GM23338 (cell line): ENCODE data around the gene SPAG16. TPM values are rescaled to one million over a fixed set of nuclear protein-coding genes. Genes with fewer than 3 reads are reported as not detected.

Source experiments
- ATAC-seq: fragments of 200-7000 bp; cut with Tn5 transposase; 3 replicates; pipeline ENCODE4 v1.9.1; 2020
- DNase-seq: peaks from one replicate; pipeline ENCODE4 v3.0.0-alpha.2; 2015; ENCODE audit warnings: low spot score
- H2AFZ ChIP-seq: fragments of 200-600 bp; sonication (generic); 2 replicates; pipeline ENCODE4 v1.8.0; 2016; ENCODE audit warnings: antibody characterized with exemption, mild to moderate bottlenecking, moderate library complexity
- H3F3A ChIP-seq: fragments of 200-600 bp; sonication (generic); replicated peaks from 2 replicates; pipeline ENCODE4 v1.8.0; 2017; ENCODE audit warnings: antibody characterized with exemption, mixed run types, low read depth
- H3K27ac ChIP-seq: fragments of 200-600 bp; sonication (generic); 2 replicates; pipeline ENCODE4 v1.6.1; 2016; ENCODE audit warnings: low read depth
- H3K27me3 ChIP-seq: fragments of 200-600 bp; sonication (generic); 2 replicates; pipeline ENCODE4 v1.8.0; 2016; ENCODE audit warnings: mild to moderate bottlenecking, mixed run types, moderate library complexity; ENCODE audit not compliant: insufficient read depth
- H3K36me3 ChIP-seq: fragments of 200-600 bp; sonication (generic); 2 replicates; pipeline ENCODE4 v1.8.0; 2016; ENCODE audit warnings: mild to moderate bottlenecking; ENCODE audit not compliant: insufficient read depth
- H3K4me1 ChIP-seq: fragments of 200-600 bp; sonication (generic); 2 replicates; pipeline ENCODE4 v1.8.0; 2016; ENCODE audit warnings: mild to moderate bottlenecking, moderate library complexity; ENCODE audit not compliant: insufficient read depth
- H3K4me2 ChIP-seq: fragments of 200-600 bp; sonication (generic); 2 replicates; pipeline ENCODE4 v1.7.1; 2017; ENCODE audit warnings: mixed run types
- H3K4me3 ChIP-seq: fragments of 200-600 bp; sonication (generic); 2 replicates; pipeline ENCODE4 v1.6.1; 2016; ENCODE audit warnings: mixed run types
- H3K79me2 ChIP-seq: fragments of 200-600 bp; sonication (generic); replicated peaks from 2 replicates; pipeline ENCODE4 v1.8.0; 2017; ENCODE audit warnings: mild to moderate bottlenecking; ENCODE audit not compliant: insufficient read depth
- H3K9me2 ChIP-seq: fragments of 200-600 bp; sonication (generic); 2 replicates; pipeline ENCODE4 v1.8.0; 2017; ENCODE audit not compliant: insufficient read depth
- H4K20me1 ChIP-seq: fragments of 200-600 bp; sonication (generic); replicated peaks from 2 replicates; pipeline ENCODE4 v1.8.0; 2017; ENCODE audit warnings: mild to moderate bottlenecking; ENCODE audit not compliant: insufficient read depth
- H3K27ac Mint-ChIP-seq: 2 replicates; pipeline ENCODE4 v1.8.0; 2020; ENCODE audit warnings: inconsistent platforms, mild to moderate bottlenecking, moderate library complexity, mixed read lengths
- H3K27me3 Mint-ChIP-seq: 3 replicates; pipeline ENCODE4 v1.8.0; 2022; ENCODE audit warnings: low read depth, mild to moderate bottlenecking, moderate library complexity, mixed read lengths, inconsistent platforms; ENCODE audit not compliant: insufficient read depth, poor library complexity
- H3K36me3 Mint-ChIP-seq: 3 replicates; pipeline ENCODE4 v1.8.0; 2021; ENCODE audit warnings: low read depth, mild to moderate bottlenecking, inconsistent platforms, moderate library complexity, mixed read lengths
- H3K4me1 Mint-ChIP-seq: 3 replicates; pipeline ENCODE4 v1.8.0; 2020; ENCODE audit warnings: mild to moderate bottlenecking, inconsistent platforms, mixed read lengths
- H3K4me3 Mint-ChIP-seq: 3 replicates; pipeline ENCODE4 v1.8.0; 2021; ENCODE audit warnings: moderate library complexity, mild to moderate bottlenecking, inconsistent platforms, mixed read lengths
- H3K9me3 Mint-ChIP-seq: 3 replicates; pipeline ENCODE4 v1.8.0; 2020; ENCODE audit warnings: moderate library complexity, mild to moderate bottlenecking, inconsistent platforms, mixed read lengths
- CTCF ChIP-seq, 2 experiments: fragments of 200-600 bp in 1 of 2; sonication (generic) in 1 of 2; conservative IDR thresholded peaks; 2 replicates each; pipeline versions ENCODE4 v1.5.1 to v1.6.1; 2016 to 2017; ENCODE audit warnings: antibody characterized with exemption in 2 of 2, low read depth in 2 of 2, mild to moderate bottlenecking in 2 of 2, moderate library complexity in 1 of 2
- EZH2 ChIP-seq: fragments of 200-600 bp; sonication (generic); IDR thresholded peaks from one replicate; pipeline ENCODE4 v1.8.0; 2017; ENCODE audit warnings: antibody characterized with exemption, mild to moderate bottlenecking, low read depth; ENCODE audit not compliant: unreplicated experiment
- EZH2phosphoT487 ChIP-seq: fragments of 200-600 bp; sonication (generic); IDR thresholded peaks from one replicate; pipeline ENCODE4 v1.8.1; 2018; ENCODE audit warnings: antibody characterized with exemption; ENCODE audit not compliant: unreplicated experiment
- JUNB ChIP-seq: IDR thresholded peaks from one replicate; pipeline ENCODE4 v1.6.1; 2016; ENCODE audit warnings: antibody characterized with exemption; ENCODE audit not compliant: unreplicated experiment
- NANOG ChIP-seq: IDR thresholded peaks from 2 replicates; pipeline ENCODE4 v1.6.1; 2016; ENCODE audit warnings: antibody characterized with exemption, borderline replicate concordance
- POLR2AphosphoS5 ChIP-seq: IDR thresholded peaks from 2 replicates; pipeline ENCODE4 v1.6.1; 2016; ENCODE audit warnings: antibody characterized with exemption, low read depth
- REST ChIP-seq: IDR thresholded peaks from one replicate; pipeline ENCODE4 v1.6.1; 2018; ENCODE audit warnings: antibody characterized with exemption; ENCODE audit not compliant: unreplicated experiment
- STAT1 ChIP-seq: IDR thresholded peaks from one replicate; pipeline ENCODE4 v1.6.1; 2016; ENCODE audit warnings: antibody characterized with exemption; ENCODE audit not compliant: unreplicated experiment
- ZNF114 ChIP-seq: fragments of 250-450 bp; sonication (Bioruptor Pico); IDR thresholded peaks from 2 replicates; pipeline ENCODE4 v1.5.0; 2020; ENCODE audit warnings: mild to moderate bottlenecking, moderate library complexity
- ZNF331 ChIP-seq: fragments of 250-450 bp; sonication (Bioruptor Pico); IDR thresholded peaks from 2 replicates; pipeline ENCODE4 v1.5.0; 2020; ENCODE audit warnings: low read depth, mild to moderate bottlenecking, moderate library complexity
- polyA plus RNA-seq: library from polyadenylated mRNA; unstranded; fragments of >200 nt; fragmentation: Nextera tagmentation; extraction: Ambion mirVana; gene quantifications from 2 replicates; pipeline ENCODE4 v1.2.1, GENCODE V29; 2016
- total RNA-seq: library from RNA; depleted of rRNA; stranded (reverse); fragments of >200 nt; shearing (Covaris generic); gene quantifications from 2 replicates; pipeline ENCODE4 v1.2.3, GENCODE V29; 2014

SPAG16 gene
- total and polyA plus RNA-seq, 2 experiments from 2014 or later, result 19.7 to 47.8 TPM

DNA sequence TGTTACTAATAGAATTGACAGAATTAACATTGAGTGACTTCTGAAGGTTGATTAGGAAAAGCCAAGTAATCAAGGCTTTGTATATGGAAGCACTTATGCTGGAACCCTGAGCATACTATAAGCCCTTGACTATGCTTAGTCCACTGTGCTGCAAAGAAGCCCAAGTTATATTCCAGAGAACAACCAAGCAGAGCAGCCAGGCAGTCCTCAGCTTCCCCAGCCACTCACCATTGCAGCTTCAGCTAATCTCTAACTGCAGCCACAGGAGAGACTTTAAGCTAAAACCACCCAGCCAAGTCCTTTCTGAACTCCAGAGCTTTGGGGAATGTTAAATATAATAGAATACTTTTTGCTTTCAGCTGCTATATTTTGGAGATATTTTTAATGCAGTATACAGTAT lies 962.2 kb downstream of the SPAG16 start:
- H3K36me3 ChIP-seq, result no peaks in the 10 kb centered on the region
- H2AFZ ChIP-seq, result no peak overlapping the region
- no peak overlapping the region for H3K4me3 ChIP-seq
- H3K4me1 Mint-ChIP-seq, result peaks cover 22% of the 10 kb centered on the region; the same call in 2 of the 3 replicates
- H3K4me1 ChIP-seq, result peaks cover 2% of the 10 kb centered on the region; the same call in 1 of the 2 replicates
- no peaks in the 10 kb centered on the region for H4K20me1 ChIP-seq
- H3K36me3 Mint-ChIP-seq, result no peaks in the 10 kb centered on the region
- TF ChIP-seq JUNB (no peak), POLR2AphosphoS5 (no peak)
- H3K27ac Mint-ChIP-seq, result 0 out of 2 replicates have a peak overlapping the region, but pooled peaks have one; percentile 75
- H3K79me2 ChIP-seq, result no peaks in the 10 kb centered on the region
- H3K4me2 ChIP-seq, result no peak overlapping the region
- H3K9me3 Mint-ChIP-seq, result no peaks in the 10 kb centered on the region
- H3K27me3 Mint-ChIP-seq, result peaks cover 2% of the 10 kb centered on the region
- ATAC-seq (peak; percentile 52), DNase-seq (peak; percentile 10)
- H3K27ac ChIP-seq, result no peak overlapping the region
- H3K27me3 ChIP-seq, result no peaks in the 10 kb centered on the region
- H3K9me2 ChIP-seq, result no peaks in the 10 kb centered on the region
- H3K4me3 Mint-ChIP-seq, result no peak overlapping the region
- H3F3A ChIP-seq, result no peaks in the 10 kb centered on the region

GRCh38 chr2:214247531-214247930 lies 963.3 kb downstream of the SPAG16 start:
- Histone ChIP-seq H3K27ac (no peak overlapping the region), H3F3A (no peaks in the 10 kb centered on the region), H3K79me2 (no peaks in the 10 kb centered on the region), H3K4me3 (no peak overlapping the region), H2AFZ (no peak overlapping the region), H3K27me3 (no peaks in the 10 kb centered on the region), H3K36me3 (no peaks in the 10 kb centered on the region), H4K20me1 (no peaks in the 10 kb centered on the region), H3K9me2 (no peaks in the 10 kb centered on the region), H3K4me2 (no peak overlapping the region), H3K4me1 (peaks cover 2% of the 10 kb centered on the region; the same call in 1 of the 2 replicates)
- H3K9me3 Mint-ChIP-seq, result no peaks in the 10 kb centered on the region; the same call in 2 of the 3 replicates
- H3K36me3 Mint-ChIP-seq, result no peaks in the 10 kb centered on the region
- H3K4me3 Mint-ChIP-seq, result no peak overlapping the region
- peaks cover 26% of the 10 kb centered on the region; the same call in 2 of the 3 replicates for H3K4me1 Mint-ChIP-seq
- H3K27ac Mint-ChIP-seq, result no peak overlapping the region
- ATAC-seq, result no peak
- H3K27me3 Mint-ChIP-seq, result peaks cover 2% of the 10 kb centered on the region
- no peak for DNase-seq
- TF ChIP-seq ZNF331 (CRISPR knock-in tag) (no peak), NANOG (no peak), ZNF114 (CRISPR knock-in tag) (no peak), CTCF (conservative IDR thresholded peaks at IDR 0.05; ENCODE audit: low read depth in 2 of 2) (no peak), EZH2phosphoT487 (no peak), STAT1 (no peak)

GRCh38 chr2:214255046-214255445 lies 970.8 kb downstream of the SPAG16 start:
- Mint-ChIP-seq H3K9me3 (no peaks in the 10 kb centered on the region; the same call in 2 of the 3 replicates), H3K4me1 (peaks cover 19% of the 10 kb centered on the region), H3K36me3 (no peaks in the 10 kb centered on the region), H3K4me3 (no peak overlapping the region), H3K27me3 (no peaks in the 10 kb centered on the region), H3K27ac (no peak overlapping the region)
- H3K4me2 ChIP-seq, result no peak overlapping the region
- H3K27ac ChIP-seq, result no peak overlapping the region
- no peaks in the 10 kb centered on the region for H3F3A ChIP-seq
- ATAC-seq (no peak), DNase-seq (no peak)
- H3K4me3 ChIP-seq, result no peak overlapping the region
- H3K27me3 ChIP-seq, result no peaks in the 10 kb centered on the region
- no peaks in the 10 kb centered on the region for H3K79me2 ChIP-seq
- no peaks in the 10 kb centered on the region for H3K9me2 ChIP-seq
- no peaks in the 10 kb centered on the region for H3K36me3 ChIP-seq
- TF ChIP-seq ZNF331 (CRISPR knock-in tag) (no peak), EZH2phosphoT487 (no peak), STAT1 (no peak), EZH2 (no peak), REST (no peak), JUNB (no peak)
- H3K4me1 ChIP-seq, result peaks cover 5% of the 10 kb centered on the region; the same call in 1 of the 2 replicates
- no peaks in the 10 kb centered on the region for H4K20me1 ChIP-seq
- no peak overlapping the region for H2AFZ ChIP-seq
